Activated CD4-positive, alpha-beta T cell treated with anti-CD3 and anti-CD28 coated beads, Interleukin-2, amount 50 U/mL, for 48 hours (primary cell): ENCODE measurements around the gene TTLL11.
"Not testable (repeated sequence)": the region's sequence is repeated elsewhere in the genome, so short reads cannot be mapped to it uniquely, and the experiment has no call there.

Source experiments
- DNase-seq, 2 experiments: peaks; one replicate each; pipeline ENCODE4 v3.0.0-alpha.2; 2020

TTLL11 gene

DNA sequence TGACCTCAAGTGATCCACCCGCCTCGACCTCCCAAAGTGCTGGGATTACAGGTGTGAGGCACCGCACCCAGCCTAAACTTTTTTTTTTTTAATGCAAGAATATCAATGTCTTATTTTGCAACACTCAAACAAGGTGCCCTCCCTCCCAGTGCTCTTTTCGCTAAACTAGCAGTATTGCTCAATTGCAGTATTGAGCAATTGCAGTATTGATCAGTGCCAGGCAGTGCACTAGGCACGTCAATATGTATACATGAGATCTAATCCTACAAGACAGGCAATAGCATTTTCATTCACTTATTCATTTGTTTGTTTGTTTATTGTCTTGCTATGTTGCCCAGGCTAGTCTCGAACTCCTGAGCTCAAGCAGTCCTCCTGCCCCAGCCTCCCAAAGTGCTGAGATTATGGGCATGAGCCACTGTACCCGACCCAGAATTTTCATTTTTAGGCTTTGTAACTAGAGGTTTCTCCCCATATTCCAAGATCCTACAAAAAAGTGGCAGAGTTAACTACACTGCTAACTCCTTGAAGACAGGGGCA lies 94.5 kb downstream of the TTLL11 start:
- DNase-seq, result no peak

DNA sequence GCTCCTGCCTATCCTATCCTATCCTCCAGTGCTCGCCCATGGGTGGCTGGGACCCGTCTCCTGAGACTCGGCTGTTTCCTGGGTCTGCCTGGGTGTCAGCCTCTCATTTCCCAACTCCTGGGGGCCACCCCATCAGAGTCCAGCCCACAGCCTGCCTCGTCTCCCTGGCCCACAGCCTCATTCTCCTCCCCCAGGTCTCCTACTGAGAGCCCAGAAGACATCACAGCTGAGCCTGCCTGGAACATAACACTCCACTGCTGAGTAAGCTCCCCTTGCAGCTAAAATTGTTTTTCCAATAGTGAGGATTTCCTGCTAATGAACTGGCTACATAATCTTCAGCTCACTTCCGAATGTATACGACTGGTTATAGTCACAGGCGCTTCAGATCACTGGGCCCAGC lies 95.3 kb downstream of the TTLL11 start:
- no peak for DNase-seq

- no peak for DNase-seq
Measured at GRCh38 chr9:121996783-121997182, 96.3 kb downstream of the TTLL11 start.

- DNase-seq, result no peak
Measured at GRCh38 chr9:121995997-121996396, 97.1 kb downstream of the TTLL11 start.

DNA sequence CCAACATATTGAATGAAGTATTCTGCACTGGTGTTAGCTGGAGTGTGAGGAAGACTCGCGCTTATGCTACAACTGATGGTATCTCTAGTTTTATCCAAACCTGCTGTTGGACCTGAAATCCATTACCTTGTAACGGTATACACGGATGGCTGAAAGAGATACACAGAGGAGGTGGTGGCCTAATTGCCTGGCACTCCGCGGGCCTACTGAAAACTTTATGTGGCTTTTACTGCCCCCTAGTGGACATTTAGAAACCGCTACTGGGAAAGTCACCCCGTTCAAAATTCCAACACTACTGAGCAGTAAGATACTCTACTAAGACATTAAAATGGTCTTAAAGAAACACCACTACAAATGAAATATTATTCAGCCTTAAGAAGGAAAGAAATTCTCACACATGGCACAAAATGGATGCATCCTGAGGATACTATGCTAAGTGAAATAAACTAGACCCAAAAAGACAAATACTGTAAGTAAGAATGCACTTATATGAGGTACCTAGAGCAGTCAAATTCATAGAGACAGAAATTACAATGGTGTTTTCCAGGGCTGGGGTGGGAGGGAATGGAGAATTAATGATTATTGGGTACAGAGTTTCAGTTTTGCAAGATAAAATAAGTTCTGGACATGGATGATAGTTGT lies 100.4 kb downstream of the TTLL11 start:
- DNase-seq, result peak; percentile 18 to 27

DNA sequence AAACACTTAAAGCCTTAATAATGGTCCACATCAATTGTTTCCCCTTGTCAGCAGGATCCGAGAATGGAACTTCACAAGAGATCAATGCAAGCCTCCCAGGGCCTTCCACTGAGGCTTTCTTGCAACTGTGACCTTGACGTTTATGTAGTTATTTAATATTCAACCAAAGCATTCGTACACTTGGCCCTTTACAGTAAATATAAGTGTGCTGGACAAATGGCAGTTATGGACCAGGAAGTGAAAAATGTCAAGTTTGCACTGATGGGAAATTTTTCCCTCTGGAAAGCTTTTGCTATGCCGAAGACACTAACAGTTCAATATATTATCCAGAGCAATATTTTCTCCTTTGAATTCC lies 101.8 kb downstream of the TTLL11 start:
- DNase-seq, result no peak

DNA sequence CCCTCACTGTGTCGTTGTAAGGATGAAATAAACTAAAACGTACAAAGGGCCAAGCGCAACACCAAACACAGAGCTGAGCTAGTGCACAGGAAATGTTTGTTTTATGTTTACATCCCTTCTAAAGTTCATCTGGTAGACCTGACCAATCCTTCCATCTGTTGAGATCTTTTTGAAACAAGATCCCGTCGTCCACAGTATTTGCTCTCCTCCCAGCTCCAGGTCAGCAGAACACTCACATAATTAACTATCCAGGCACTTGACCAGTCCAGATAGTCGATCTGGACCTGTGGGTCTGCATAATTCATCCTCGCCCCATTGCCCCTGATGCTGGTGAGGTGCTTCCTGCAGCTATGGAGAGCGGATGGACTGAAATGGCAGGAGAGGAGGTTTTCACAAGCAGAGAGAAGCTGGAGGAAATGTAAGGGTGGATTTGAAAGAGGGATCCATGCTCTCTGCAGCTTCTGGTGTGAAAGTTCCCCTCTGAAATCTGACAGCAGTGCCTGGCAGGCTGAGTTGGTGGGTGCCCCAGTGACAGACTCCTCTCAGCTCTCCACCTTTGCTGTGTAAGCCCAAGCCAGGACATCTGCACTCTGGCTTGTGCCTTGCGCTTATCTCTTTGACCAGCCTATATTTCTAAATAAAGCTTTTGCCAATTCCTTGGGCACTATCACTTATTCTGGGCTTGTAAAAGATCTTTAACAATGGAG lies 102.4 kb downstream of the TTLL11 start:
- no peak for DNase-seq

DNA sequence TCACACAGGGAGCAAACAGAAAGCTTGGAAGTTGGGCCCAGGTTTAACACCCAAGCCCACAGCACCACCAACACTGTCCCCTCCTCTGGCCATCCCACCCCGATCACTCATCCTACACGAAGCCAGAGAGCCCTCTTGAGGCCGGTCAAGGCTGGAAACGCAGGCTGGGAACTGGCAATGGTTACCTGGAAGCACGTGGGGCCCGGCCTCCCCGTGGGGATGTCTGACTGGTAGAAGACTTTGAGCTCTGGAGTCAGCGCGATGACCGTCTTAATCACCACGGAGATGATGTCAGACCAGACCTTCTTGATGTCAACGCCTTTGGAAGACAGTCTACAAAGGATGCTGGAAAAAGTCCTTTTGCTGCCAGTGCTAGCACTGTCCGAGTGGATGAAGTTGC lies 104.1 kb downstream of the TTLL11 start:
- DNase-seq, result no peak

DNA sequence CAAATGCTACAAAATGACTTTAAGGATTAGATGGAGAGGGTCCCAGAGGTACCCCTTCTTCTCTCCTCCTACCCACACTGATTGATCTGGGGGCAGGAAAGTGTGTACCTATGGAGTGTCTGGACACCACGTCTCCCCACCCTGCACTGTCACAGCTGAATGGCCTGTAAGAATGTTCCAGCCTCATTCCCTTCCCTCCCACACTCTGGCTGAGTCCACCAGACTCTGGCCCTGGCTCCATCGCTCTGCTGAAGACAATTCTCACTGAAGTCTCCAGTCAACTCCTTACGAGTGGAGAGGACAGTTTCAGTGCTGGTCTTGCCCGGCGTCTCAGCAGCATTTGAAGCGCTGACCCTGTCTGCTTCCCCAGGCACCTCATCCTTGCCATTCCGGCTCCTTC lies 105.8 kb downstream of the TTLL11 start:
- DNase-seq, result no peak

- DNase-seq, result no peak
Measured at GRCh38 chr9:121985792-121986494, 107.2 kb downstream of the TTLL11 start.

GRCh38 chr9:121984726-121985402 lies 108.2 kb downstream of the TTLL11 start:
- no peak for DNase-seq

DNA sequence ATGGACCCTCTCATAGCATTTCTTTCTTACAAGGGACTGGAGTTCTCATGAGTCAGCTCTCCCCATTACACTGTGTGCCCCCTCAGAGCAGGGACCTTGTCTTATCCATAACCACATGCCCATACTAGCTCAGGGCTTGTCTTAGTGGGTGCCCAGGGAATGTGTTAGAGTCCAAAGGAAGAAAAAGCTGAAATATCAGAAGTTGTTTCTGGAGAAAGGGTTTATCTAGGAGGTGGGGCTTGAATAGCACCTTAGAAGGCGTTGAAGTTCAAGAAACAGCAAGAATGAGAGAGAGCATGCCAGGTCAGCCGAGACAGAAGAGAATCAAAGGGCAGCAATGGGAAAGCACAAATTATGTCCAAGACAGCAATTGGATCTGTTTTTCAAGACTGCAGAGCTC lies 109.4 kb downstream of the TTLL11 start:
- DNase-seq, result no peak

DNA sequence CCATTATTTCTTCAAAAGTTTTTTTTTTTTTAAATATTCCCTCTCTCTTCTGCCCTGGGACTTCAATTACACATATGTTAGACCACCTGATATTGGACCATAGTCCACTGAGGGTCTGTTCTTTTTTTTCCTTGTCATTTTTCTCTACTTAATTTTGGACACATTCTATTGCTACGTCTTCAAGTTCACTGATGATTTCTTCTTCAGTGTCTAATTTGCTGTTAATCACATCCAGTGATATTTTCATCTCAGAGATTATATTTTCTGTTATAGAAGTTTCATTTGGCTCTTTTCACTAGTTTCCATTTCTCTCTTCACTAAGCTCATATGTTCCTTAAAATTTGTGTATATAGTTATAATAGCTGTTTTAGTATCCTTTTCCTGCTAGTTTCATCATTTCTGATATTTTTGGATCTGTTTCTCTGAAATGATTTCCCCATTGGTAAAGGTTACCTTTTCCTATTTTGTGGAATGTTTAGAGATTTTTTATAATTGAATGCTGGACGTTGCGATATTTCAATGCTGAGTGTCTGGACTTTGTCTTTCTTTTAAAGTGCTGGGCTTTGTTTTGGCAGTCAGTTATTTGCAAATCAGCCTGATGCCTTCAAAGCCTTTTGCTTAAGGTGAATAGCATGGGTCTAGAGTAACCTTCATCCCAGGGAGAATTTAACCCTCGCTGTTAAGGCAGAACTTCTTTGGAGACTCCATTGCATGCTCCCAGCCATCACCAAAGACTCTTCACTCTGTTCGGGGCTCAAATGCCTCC lies 111.8 kb downstream of the TTLL11 start:
- no peak for DNase-seq

- not testable (repeated sequence) for DNase-seq
Measured at GRCh38 chr9:121980665-121981064, 112.4 kb downstream of the TTLL11 start.

- no peak for DNase-seq
Measured at GRCh38 chr9:121979736-121980135, 113.4 kb downstream of the TTLL11 start.

DNA sequence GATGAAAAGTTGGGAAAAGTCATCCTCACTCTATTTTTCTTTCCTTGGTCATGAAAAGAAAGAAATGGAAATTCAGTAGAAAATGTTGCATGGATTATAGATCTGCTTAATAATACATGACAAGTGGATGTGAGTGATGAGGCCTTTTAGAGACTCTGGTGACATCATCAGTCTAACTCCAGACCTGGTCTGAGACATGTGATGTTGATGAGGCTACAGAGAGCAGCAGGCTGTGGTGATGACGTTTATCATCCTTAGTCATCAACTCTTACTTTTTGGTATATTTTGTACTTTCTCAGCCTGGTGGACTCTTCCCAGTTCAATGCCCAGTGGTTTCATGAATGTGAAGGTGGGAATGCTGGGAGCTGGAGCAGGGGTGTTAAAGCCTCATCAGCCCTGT lies 116.4 kb downstream of the TTLL11 start:
- no peak for DNase-seq

DNA sequence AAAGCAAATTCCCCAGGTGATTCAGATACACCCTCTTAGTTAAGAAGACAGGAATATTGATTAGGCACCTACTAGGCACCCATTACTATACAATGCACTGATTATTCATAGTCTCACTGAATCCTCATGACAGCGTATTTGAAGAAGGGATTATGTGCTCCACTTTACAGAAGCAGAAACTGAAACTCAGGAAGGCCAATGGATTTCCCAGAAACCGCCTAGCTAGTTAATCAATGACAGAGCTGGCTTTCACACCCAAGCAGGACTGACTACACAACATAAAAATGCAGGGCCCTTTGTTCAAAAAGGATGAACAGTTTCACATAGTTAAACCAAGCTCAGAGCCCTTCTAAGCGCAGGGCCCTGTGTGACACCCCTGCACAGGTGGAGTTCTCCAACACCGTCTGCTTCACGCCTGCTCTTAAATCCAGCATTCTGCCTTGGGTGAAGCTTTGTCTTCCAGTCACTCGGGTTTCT lies 117.3 kb downstream of the TTLL11 start:
- no peak for DNase-seq

- DNase-seq, result no peak
Measured at GRCh38 chr9:121974421-121974820, 118.7 kb downstream of the TTLL11 start.

GRCh38 chr9:121972501-121972981 lies 120.6 kb downstream of the TTLL11 start:
- DNase-seq, result no peak

DNA sequence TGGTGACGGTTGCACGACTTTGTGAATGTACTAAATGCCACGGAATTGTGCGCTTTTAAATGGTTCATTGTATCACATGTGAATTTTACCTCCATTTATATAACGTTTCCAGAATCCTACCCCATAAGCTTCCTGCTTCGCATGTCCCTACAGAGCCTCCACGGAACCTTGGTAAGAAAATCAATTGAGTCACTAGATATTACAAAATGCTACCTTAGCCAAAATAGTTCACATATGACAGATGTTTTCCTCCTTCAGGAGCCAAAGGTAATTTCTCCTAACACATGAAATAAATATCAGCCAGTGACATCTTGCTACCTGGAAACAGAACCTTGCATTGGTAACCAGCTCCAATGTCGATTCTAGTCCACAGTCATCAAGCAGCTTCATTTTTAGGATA lies 125.1 kb downstream of the TTLL11 start:
- no peak for DNase-seq

GRCh38 chr9:121966706-121967105 lies 126.4 kb downstream of the TTLL11 start:
- no peak for DNase-seq

GRCh38 chr9:121963528-121963995 lies 129.5 kb downstream of the TTLL11 start:
- no peak for DNase-seq
